ENCODE data around the gene EPHA10. TPM values are rescaled to one million over a fixed set of nuclear protein-coding genes. Genes with fewer than 3 reads are reported as not detected.

Gene EPHA10
- polyA plus RNA-seq, 1 donor from 2014 or later, result 39.4 TPM

GRCh38 chr1:37666241-37666867 lies 98.6 kb downstream of the EPHA10 start:
- no peaks in the 10 kb centered on the region for H3K9me3 ChIP-seq (ENCODE audit: low read length)
- H3K79me2 ChIP-seq (replicated peaks; ENCODE audit: insufficient read depth, low read length), result no peaks in the 10 kb centered on the region
- H3K27me3 ChIP-seq (ENCODE audit: insufficient read depth, low read depth, low read length), result no peaks in the 10 kb centered on the region
- H3K4me2 ChIP-seq (ENCODE audit: low read length), result no peak overlapping the region
- H2AFZ ChIP-seq (ENCODE audit: low read depth, low read length), result no peak overlapping the region
- no peaks in the 10 kb centered on the region for H3K36me3 ChIP-seq (ENCODE audit: insufficient read depth, low read length)
- H4K20me1 ChIP-seq (ENCODE audit: insufficient read depth), result no peaks in the 10 kb centered on the region
- H3F3A ChIP-seq (ENCODE audit: insufficient read depth, low read length, poor library complexity, severe bottlenecking), result no peaks in the 10 kb centered on the region
- H3K9me2 ChIP-seq (ENCODE audit: insufficient read depth, low read length), result no peaks in the 10 kb centered on the region
- H3K4me3 ChIP-seq (ENCODE audit: low read length), result no peak overlapping the region
- H3K9ac ChIP-seq (ENCODE audit: low read length), result no peak overlapping the region
- no peak overlapping the region for H3K27ac ChIP-seq (ENCODE audit: low read length)
- TF ChIP-seq MXI1 (conservative IDR thresholded peaks at IDR 0.05; ENCODE audit: poor library complexity, severe bottlenecking) (no peak), REST (IDR thresholded peaks at IDR 0.05; ENCODE audit: borderline replicate concordance) (no peak), EP300 (conservative IDR thresholded peaks at IDR 0.05; ENCODE audit: poor library complexity, severe bottlenecking) (no peak), CTCF (IDR thresholded peaks at IDR 0.05; ENCODE audit: poor library complexity, severe bottlenecking) (no peak), TAF1 (IDR thresholded peaks at IDR 0.05; ENCODE audit: low read depth) (no peak), RAD21 (conservative IDR thresholded peaks at IDR 0.05) (no peak), EZH2 (IDR thresholded peaks at IDR 0.05; ENCODE audit: borderline replicate concordance, insufficient read depth, low read length, poor library complexity, severe bottlenecking) (no peak), SMC3 (conservative IDR thresholded peaks at IDR 0.05; ENCODE audit: poor library complexity) (no peak), POLR2AphosphoS5 (IDR thresholded peaks at IDR 0.05) (no peak)

Small RNA genes lying within 50 kb of the gene (small RNA-seq; reads per million reads assigned to genes)
- 0 to 1.2 (median 0) reads per million in 3 experiments for gene RF00019

Other genes with a start within 250 kb of the EPHA10 start
- gene SNIP1, start 210.8 kb downstream of the EPHA10 start, polyA plus RNA-seq, result 9.5 and 15.7 TPM in 2 replicates
- gene DNALI1, start 208.2 kb downstream of the EPHA10 start, polyA plus RNA-seq, result 33.5 and 35.0 TPM in 2 replicates
- gene GNL2, start 169.2 kb downstream of the EPHA10 start, polyA plus RNA-seq, result 31.6 and 31.7 TPM in 2 replicates
- gene RSPO1, start 130.2 kb downstream of the EPHA10 start, polyA plus RNA-seq, result 0.14 TPM in 1 of 2 replicates, not detected in the other
- 0.72 and 1.0 TPM in 2 replicates for gene CDCA8, start 72.6 kb downstream of the EPHA10 start, polyA plus RNA-seq
- gene MANEAL, start 28.7 kb upstream of the EPHA10 start, polyA plus RNA-seq, result 37.0 and 46.7 TPM in 2 replicates
- gene C1orf122, start 42.7 kb upstream of the EPHA10 start, polyA plus RNA-seq, result 133 and 143 TPM in 2 replicates
- gene YRDC, start 43.1 kb upstream of the EPHA10 start, polyA plus RNA-seq, result 27.6 and 34.1 TPM in 2 replicates
- 3.7 and 3.8 TPM in 2 replicates for gene MTF1, start 94.5 kb upstream of the EPHA10 start, polyA plus RNA-seq
- gene INPP5B, start 181.9 kb upstream of the EPHA10 start, polyA plus RNA-seq, result 13.4 and 13.8 TPM in 2 replicates
- 104 and 123 TPM in 2 replicates for gene SF3A3, start 224.9 kb upstream of the EPHA10 start, polyA plus RNA-seq
- 3.3 and 3.5 TPM in 2 replicates for gene FHL3, start 240.4 kb upstream of the EPHA10 start, polyA plus RNA-seq
- gene UTP11, start 247.6 kb upstream of the EPHA10 start, polyA plus RNA-seq, result 86.4 and 144 TPM in 2 replicates